Skeletal muscle tissue (tissue), 4 donors: ENCODE results near the gene ALDH16A1. TPM values are rescaled to one million over a fixed set of nuclear protein-coding genes. Genes with fewer than 3 reads are reported as not detected.

Experiments
- H3K27ac ChIP-seq: one replicate; pipeline ENCODE4 v1.7.0; 2013; ENCODE audit warnings: mild to moderate bottlenecking, low read depth, low read length, inconsistent platforms
- H3K27me3 ChIP-seq, 3 donors: one replicate each; pipeline ENCODE4 v1.7.0; 2013; ENCODE audit warnings: low read length in 3 of 3; ENCODE audit not compliant: control insufficient read depth in 3 of 3, insufficient read depth in 3 of 3
- H3K36me3 ChIP-seq, 3 donors: one replicate each; pipeline ENCODE4 v1.7.0; 2013; ENCODE audit warnings: low read length in 3 of 3; ENCODE audit not compliant: control insufficient read depth in 3 of 3, insufficient read depth in 3 of 3
- H3K4me1 ChIP-seq, 3 donors: one replicate each; pipeline ENCODE4 v1.7.0; 2013; ENCODE audit warnings: low read length in 3 of 3, mild to moderate bottlenecking in 3 of 3; ENCODE audit not compliant: control insufficient read depth in 3 of 3, insufficient read depth in 3 of 3
- H3K4me3 ChIP-seq, 3 donors: one replicate each; pipeline ENCODE4 v1.7.0; 2013; ENCODE audit warnings: low read length in 3 of 3
- H3K9ac ChIP-seq, 3 donors: one replicate each; pipeline ENCODE4 v1.7.0; 2013; ENCODE audit warnings: low read length in 3 of 3, mild to moderate bottlenecking in 3 of 3, moderate library complexity in 2 of 3, low read depth in 1 of 3
- H3K9me3 ChIP-seq, 3 donors: one replicate each; pipeline ENCODE4 v1.7.0; 2013; ENCODE audit warnings: low read length in 3 of 3; ENCODE audit not compliant: control insufficient read depth in 3 of 3
- total RNA-seq: library from RNA; depleted of rRNA; stranded (reverse); fragments of >200 nt; gene quantifications from one replicate; pipeline ENCODE4 v1.2.3, GENCODE V29; 2014
- donor health status: Osteomylitis.

ALDH16A1 gene
- total RNA-seq, 1 donor from 2014 or later = 20.9 TPM

- no peak overlapping the region for H3K27ac ChIP-seq
Observed at GRCh38 chr19:49430678-49431329, 22.2 kb upstream of the ALDH16A1 start.

GRCh38 chr19:49431330-49431749, 21.7 kb upstream of the ALDH16A1 start:
- Histone ChIP-seq H3K27me3 (peaks cover 82 to 93% (median 90%) of the 10 kb centered on the region in 3 donors), H3K4me3 (no peak overlapping the region), H3K27ac (no peak overlapping the region), H3K36me3 (peaks cover 0 to 2% (median 0%) of the 10 kb centered on the region in 3 donors), H3K9ac (no peak overlapping the region), H3K4me1 (peaks cover 0 to 4% (median 2%) of the 10 kb centered on the region in 3 donors), H3K9me3 (no peaks in the 10 kb centered on the region)

More at GRCh38 chr19:49430678-49431329, 22.2 kb upstream of the ALDH16A1 start:
- Histone ChIP-seq H3K36me3 (peaks cover 0 to 2% (median 0%) of the 10 kb centered on the region in 3 donors), H3K4me1 (peaks cover 0 to 4% (median 0%) of the 10 kb centered on the region in 3 donors), H3K9me3 (no peaks in the 10 kb centered on the region), H3K27me3 (peaks cover 82 to 93% (median 90%) of the 10 kb centered on the region in 3 donors), H3K4me3 (no peak overlapping the region), H3K9ac (no peak overlapping the region)

- H3K27me3 ChIP-seq = peaks cover 80 to 92% (median 88%) of the 10 kb centered on the region in 3 donors
- peaks cover 0 to 2% (median 0%) of the 10 kb centered on the region in 3 donors for H3K36me3 ChIP-seq
- no peak overlapping the region for H3K9ac ChIP-seq
Observed at GRCh38 chr19:49432141-49433073, 20.6 kb upstream of the ALDH16A1 start.

GRCh38 chr19:49433240-49433901, 19.7 kb upstream of the ALDH16A1 start:
- Histone ChIP-seq H3K36me3 (peaks cover 0 to 2% (median 0%) of the 10 kb centered on the region in 3 donors), H3K27ac (no peak overlapping the region), H3K9ac (no peak overlapping the region), H3K4me3 (no peak overlapping the region), H3K4me1 (peaks cover 0 to 4% (median 0%) of the 10 kb centered on the region in 3 donors), H3K9me3 (no peaks in the 10 kb centered on the region), H3K27me3 (peaks cover 81 to 93% (median 91%) of the 10 kb centered on the region in 3 donors)

More at GRCh38 chr19:49432141-49433073, 20.6 kb upstream of the ALDH16A1 start:
- Histone ChIP-seq H3K9me3 (no peaks in the 10 kb centered on the region), H3K27ac (no peak overlapping the region), H3K4me1 (peaks cover 0 to 4% (median 4%) of the 10 kb centered on the region in 3 donors), H3K4me3 (no peak overlapping the region)

- H3K4me3 ChIP-seq = no peak overlapping the region
- H3K4me1 ChIP-seq = peaks cover 0 to 7% (median under 1%) of the 10 kb centered on the region in 3 donors
- H3K9ac ChIP-seq = no peak overlapping the region
- peaks cover 0 to 2% (median 0%) of the 10 kb centered on the region in 3 donors for H3K36me3 ChIP-seq
- peaks cover 90 to 94% (median 91%) of the 10 kb centered on the region in 3 donors for H3K27me3 ChIP-seq
- H3K27ac ChIP-seq = no peak overlapping the region
- no peaks in the 10 kb centered on the region for H3K9me3 ChIP-seq
Observed at GRCh38 chr19:49434907-49435583, 18.0 kb upstream of the ALDH16A1 start.

GRCh38 chr19:49435670-49436069, 17.4 kb upstream of the ALDH16A1 start:
- Histone ChIP-seq H3K4me1 (peaks cover 0 to 8% (median 4%) of the 10 kb centered on the region in 3 donors), H3K27ac (no peak overlapping the region), H3K27me3 (peaks cover 91 to 94% (median 94%) of the 10 kb centered on the region in 3 donors), H3K36me3 (peaks cover 0 to 2% (median 0%) of the 10 kb centered on the region in 3 donors), H3K4me3 (no peak overlapping the region), H3K9ac (no peak overlapping the region), H3K9me3 (no peaks in the 10 kb centered on the region)

GRCh38 chr19:49436381-49437017, 16.5 kb upstream of the ALDH16A1 start:
- Histone ChIP-seq H3K27ac (no peak overlapping the region), H3K27me3 (peaks cover 88 to 92% (median 91%) of the 10 kb centered on the region in 3 donors), H3K36me3 (peaks cover 0 to 2% (median 0%) of the 10 kb centered on the region in 3 donors), H3K4me3 (no peak overlapping the region), H3K4me1 (peaks cover 0 to 8% (median 6%) of the 10 kb centered on the region in 3 donors), H3K9ac (no peak overlapping the region), H3K9me3 (no peaks in the 10 kb centered on the region)

GRCh38 chr19:49437231-49437630, 15.8 kb upstream of the ALDH16A1 start:
- H3K27me3 ChIP-seq = peaks cover 89 to 91% (median 90%) of the 10 kb centered on the region in 3 donors
- H3K9ac ChIP-seq = no peak overlapping the region
- H3K9me3 ChIP-seq = no peaks in the 10 kb centered on the region
- peaks cover 0 to 2% (median 0%) of the 10 kb centered on the region in 3 donors for H3K36me3 ChIP-seq
- no peak overlapping the region for H3K27ac ChIP-seq
- peaks cover 4 to 10% (median 6%) of the 10 kb centered on the region in 3 donors for H3K4me1 ChIP-seq
- no peak overlapping the region for H3K4me3 ChIP-seq
